ENCODE data around the gene FES. TPM values are rescaled to one million over a fixed set of nuclear protein-coding genes. Genes with fewer than 3 reads are reported as not detected.
A peak's percentile ranks its signal among the peaks of the same experiment; 100 is the strongest.

Gene FES
- total and polyA plus RNA-seq, 5 donors from 2014 or later = 0.13 to 3.8 (median 0.13) TPM; not detected in 2

DNA sequence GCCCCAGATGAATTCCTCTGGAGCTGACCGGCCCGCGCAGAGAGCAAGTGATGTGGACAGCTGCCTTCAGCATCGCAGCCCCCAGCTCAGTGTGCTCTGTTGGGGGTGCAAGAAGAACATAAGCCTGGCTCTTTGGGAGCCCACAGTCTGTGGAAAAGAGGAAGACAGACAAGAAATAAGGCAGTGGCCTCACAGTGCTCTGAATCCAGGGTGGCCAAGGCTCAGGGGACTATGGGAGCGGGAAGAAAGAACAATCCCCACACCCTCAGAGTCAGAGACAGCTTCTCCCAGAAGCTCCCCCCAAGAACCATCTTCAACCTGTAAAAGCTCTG is 48.3 kb downstream of the FES start:
- H3K4me1 Mint-ChIP-seq = peaks cover 11 to 66% (median 38%) of the 10 kb centered on the region in 4 donors
- no peak for DNase-seq
- Histone ChIP-seq H3K4me3 (ENCODE audit: low read depth, low read length) (no peak overlapping the region), H3K9me3 (ENCODE audit: control insufficient read depth in 2 of 2, low read length in 2 of 2) (no peaks in the 10 kb centered on the region), H3K36me3 (ENCODE audit: control insufficient read depth, insufficient read depth, low read length) (no peaks in the 10 kb centered on the region), H3K4me1 (ENCODE audit: control insufficient read depth, insufficient read depth, low read length, poor library complexity, severe bottlenecking) (peaks cover 58% of the 10 kb centered on the region), H3K27ac (ENCODE audit: insufficient read depth, low read length, poor library complexity, severe bottlenecking) (peak overlapping the region; percentile 93), H3K27me3 (ENCODE audit: control insufficient read depth, insufficient read depth, low read length) (no peaks in the 10 kb centered on the region)
- peak overlapping the region in 2 of 3 donors; percentile 65 to 99 for H3K27ac Mint-ChIP-seq
- peaks cover 8% of the 10 kb centered on the region for H3K36me3 Mint-ChIP-seq
- no peak for ATAC-seq (ENCODE audit: low read depth in 2 of 2)
- H3K27me3 Mint-ChIP-seq = no peaks in the 10 kb centered on the region
- no peaks in the 10 kb centered on the region for H3K9me3 Mint-ChIP-seq
- peak overlapping the region; percentile 88 to 99 (median 98) for H3K4me3 Mint-ChIP-seq

DNA sequence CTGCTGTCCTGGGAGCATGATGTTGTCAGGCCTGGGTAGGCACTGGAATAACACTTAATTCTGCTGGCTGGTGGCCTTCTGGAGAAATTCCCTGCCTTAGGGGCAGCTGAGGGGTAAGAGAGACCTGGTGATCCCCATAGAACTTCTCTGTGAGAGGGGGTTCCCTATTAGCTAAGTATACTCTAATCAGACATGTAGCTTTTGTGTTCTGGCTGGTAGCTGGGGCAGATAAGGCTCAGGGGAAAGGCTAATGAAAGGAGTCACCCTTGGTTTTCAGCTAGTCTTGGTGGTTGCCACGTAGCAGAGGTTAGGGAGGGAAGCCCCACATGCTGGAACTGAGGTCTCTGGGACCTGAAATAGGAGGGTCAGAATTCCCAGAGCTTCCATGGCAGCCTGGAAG is 49.0 kb downstream of the FES start:
- H3K27ac ChIP-seq (ENCODE audit: insufficient read depth, low read length, poor library complexity, severe bottlenecking) = peak overlapping the region; percentile 18
- no peaks in the 10 kb centered on the region for H3K9me3 ChIP-seq (ENCODE audit: control insufficient read depth in 2 of 2, low read length in 2 of 2)
- no peaks in the 10 kb centered on the region for H3K27me3 Mint-ChIP-seq
- H3K4me3 Mint-ChIP-seq = peak overlapping the region in 3 of 4 donors; percentile 59 to 88 (median 63)
- peaks cover 11 to 66% (median 37%) of the 10 kb centered on the region in 4 donors for H3K4me1 Mint-ChIP-seq
- H3K27me3 ChIP-seq (ENCODE audit: control insufficient read depth, insufficient read depth, low read length) = no peaks in the 10 kb centered on the region
- ATAC-seq (ENCODE audit: low read depth in 2 of 2) (no peak), DNase-seq (no peak)
- peaks cover 58% of the 10 kb centered on the region for H3K4me1 ChIP-seq (ENCODE audit: control insufficient read depth, insufficient read depth, low read length, poor library complexity, severe bottlenecking)
- peaks cover 3% of the 10 kb centered on the region for H3K36me3 ChIP-seq (ENCODE audit: control insufficient read depth, insufficient read depth, low read length)
- H3K36me3 Mint-ChIP-seq = peaks cover 10% of the 10 kb centered on the region
- H3K4me3 ChIP-seq (ENCODE audit: low read depth, low read length) = no peak overlapping the region
- no peaks in the 10 kb centered on the region for H3K9me3 Mint-ChIP-seq
- H3K27ac Mint-ChIP-seq = peak overlapping the region; percentile 41 to 69 (median 52)

- DNase-seq = peak; percentile 78 to 94 (median 83)
- H3K4me3 ChIP-seq (ENCODE audit: low read depth, low read length) = peak overlapping the region; percentile 84
- ATAC-seq (ENCODE audit: low read depth in 2 of 2) = peak; percentile 41 to 43
- peak overlapping the region; percentile 73 to 94 (median 90) for H3K4me3 Mint-ChIP-seq
- no peaks in the 10 kb centered on the region for H3K27me3 Mint-ChIP-seq
- H3K4me1 ChIP-seq (ENCODE audit: control insufficient read depth, insufficient read depth, low read length, poor library complexity, severe bottlenecking) = peaks cover 55% of the 10 kb centered on the region
- peaks cover 11% of the 10 kb centered on the region for H3K36me3 Mint-ChIP-seq
- H3K27ac ChIP-seq (ENCODE audit: insufficient read depth, low read length, poor library complexity, severe bottlenecking) = peak overlapping the region; percentile 79
- H3K9me3 ChIP-seq (ENCODE audit: control insufficient read depth in 2 of 2, low read length in 2 of 2) = no peaks in the 10 kb centered on the region
- peak overlapping the region; percentile 91 to 97 (median 93) for H3K27ac Mint-ChIP-seq
- H3K4me1 Mint-ChIP-seq = peaks cover 10 to 62% (median 33%) of the 10 kb centered on the region in 4 donors
- no peaks in the 10 kb centered on the region for H3K27me3 ChIP-seq (ENCODE audit: control insufficient read depth, insufficient read depth, low read length)
- no peaks in the 10 kb centered on the region for H3K9me3 Mint-ChIP-seq
- peaks cover 9% of the 10 kb centered on the region for H3K36me3 ChIP-seq (ENCODE audit: control insufficient read depth, insufficient read depth, low read length)
These were observed 50.1 kb downstream of the FES start for GRCh38 chr15:90934256-90934948.

DNA sequence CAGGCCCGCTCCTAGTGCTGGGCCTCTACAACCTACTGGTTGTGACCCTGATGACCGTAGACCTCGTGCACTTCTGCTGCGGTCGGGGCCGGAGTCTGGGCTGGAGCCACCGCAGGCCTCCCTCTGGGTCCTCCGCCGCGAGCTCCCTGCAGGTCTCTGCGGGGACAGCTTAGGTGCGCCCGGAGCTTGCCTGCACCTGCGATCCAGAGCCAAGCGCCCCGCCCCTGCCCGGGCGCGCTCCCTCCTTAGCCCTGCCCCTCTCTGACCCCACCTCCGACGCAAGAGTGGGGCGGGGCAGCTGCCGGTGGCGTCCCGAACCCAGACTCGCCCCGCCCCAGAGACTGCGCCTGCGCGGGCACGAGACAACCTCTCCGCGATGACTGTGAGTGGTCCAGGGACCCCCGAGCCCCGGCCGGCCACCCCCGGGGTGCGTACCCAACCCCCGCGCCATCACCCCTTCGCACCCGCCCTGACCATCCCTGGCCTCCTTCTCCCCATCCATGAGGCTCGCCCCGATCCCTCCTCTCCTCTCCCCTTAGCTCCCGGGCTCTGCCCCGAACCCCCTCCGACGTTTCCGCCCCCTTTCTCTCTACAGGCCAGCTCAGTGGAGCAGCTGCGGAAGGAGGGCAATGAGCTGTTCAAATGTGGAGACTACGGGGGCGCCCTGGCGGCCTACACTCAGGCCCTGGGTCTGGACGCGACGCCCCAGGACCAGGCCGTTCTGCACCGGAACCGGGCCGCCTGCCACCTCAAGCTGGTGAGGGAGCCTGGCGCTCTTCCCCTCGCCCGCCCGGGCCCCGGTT is 50.8 kb downstream of the FES start, which contains the start of gene UNC45A:
TSS of gene UNC45A (plus strand) at position 337 of the 803 bp plus-strand sequence. CDS start at position 377, 40 bp downstream.
- peak within 1 kb of the TSS; percentile 79 for H3K27ac ChIP-seq (ENCODE audit: insufficient read depth, low read length, poor library complexity, severe bottlenecking)
- peak; percentile 74 to 80 for ATAC-seq (ENCODE audit: low read depth in 2 of 2)
- peaks cover 16% of the 10 kb centered on the region for H3K36me3 ChIP-seq (ENCODE audit: control insufficient read depth, insufficient read depth, low read length)
- no peaks in the 10 kb centered on the region for H3K9me3 ChIP-seq (ENCODE audit: control insufficient read depth in 2 of 2, low read length in 2 of 2)
- Mint-ChIP-seq H3K4me1 (peaks cover 5 to 54% (median 28%) of the 10 kb centered on the region in 4 donors), H3K9me3 (no peaks in the 10 kb centered on the region), H3K27me3 (no peaks in the 10 kb centered on the region), H3K27ac (peak within 1 kb of the TSS; percentile 91 to 97 (median 93)), H3K36me3 (peaks cover 15% of the 10 kb centered on the region), H3K4me3 (peak within 1 kb of the TSS; percentile 73 to 94 (median 90))
- DNase-seq = peak; percentile 94 to 97 (median 96)
- H3K27me3 ChIP-seq (ENCODE audit: control insufficient read depth, insufficient read depth, low read length) = no peaks in the 10 kb centered on the region
- peak within 1 kb of the TSS; percentile 84 for H3K4me3 ChIP-seq (ENCODE audit: low read depth, low read length)
- H3K4me1 ChIP-seq (ENCODE audit: control insufficient read depth, insufficient read depth, low read length, poor library complexity, severe bottlenecking) = peaks cover 51% of the 10 kb centered on the region

GRCh38 chr15:90936823-90937222 is 52.5 kb downstream of the FES start:
- Mint-ChIP-seq H3K9me3 (no peaks in the 10 kb centered on the region), H3K27ac (peak overlapping the region in 2 of 3 donors; percentile 81 to 83), H3K4me1 (peaks cover under 1 to 37% (median 20%) of the 10 kb centered on the region in 4 donors), H3K27me3 (no peaks in the 10 kb centered on the region), H3K36me3 (peaks cover 25% of the 10 kb centered on the region), H3K4me3 (peak overlapping the region; percentile 73 to 94 (median 90))
- H3K27ac ChIP-seq (ENCODE audit: insufficient read depth, low read length, poor library complexity, severe bottlenecking) = no peak overlapping the region
- peaks cover 29% of the 10 kb centered on the region for H3K36me3 ChIP-seq (ENCODE audit: control insufficient read depth, insufficient read depth, low read length)
- no peaks in the 10 kb centered on the region for H3K27me3 ChIP-seq (ENCODE audit: control insufficient read depth, insufficient read depth, low read length)
- no peak for DNase-seq
- H3K4me1 ChIP-seq (ENCODE audit: control insufficient read depth, insufficient read depth, low read length, poor library complexity, severe bottlenecking) = peaks cover 35% of the 10 kb centered on the region
- H3K4me3 ChIP-seq (ENCODE audit: low read depth, low read length) = no peak overlapping the region
- H3K9me3 ChIP-seq (ENCODE audit: control insufficient read depth in 2 of 2, low read length in 2 of 2) = no peaks in the 10 kb centered on the region
- no peak for ATAC-seq (ENCODE audit: low read depth in 2 of 2)

DNA sequence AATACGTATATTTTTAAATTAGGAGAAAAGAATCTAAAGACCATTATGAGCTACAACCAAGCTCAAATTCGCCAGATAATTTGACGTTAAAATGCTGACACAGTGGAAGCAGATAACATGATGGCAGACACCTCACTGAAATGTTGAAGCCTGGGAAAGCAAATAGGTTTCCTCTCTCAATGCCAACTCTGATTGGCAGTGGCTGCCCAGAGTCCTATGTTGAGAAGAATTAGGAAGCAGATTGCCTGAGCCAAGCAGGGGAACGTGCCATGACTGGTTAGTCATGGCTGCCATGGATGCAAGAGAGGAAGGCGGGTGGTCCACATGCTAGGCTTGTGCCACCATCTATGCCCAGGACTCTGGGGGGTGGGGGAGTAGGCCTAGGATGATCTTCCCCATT is 54.0 kb downstream of the FES start:
- Mint-ChIP-seq H3K27ac (no peak overlapping the region), H3K9me3 (no peaks in the 10 kb centered on the region), H3K27me3 (no peaks in the 10 kb centered on the region), H3K4me1 (peaks cover 0 to 33% (median 17%) of the 10 kb centered on the region in 4 donors), H3K36me3 (peaks cover 29% of the 10 kb centered on the region), H3K4me3 (no peak overlapping the region)
- Histone ChIP-seq H3K27me3 (ENCODE audit: control insufficient read depth, insufficient read depth, low read length) (no peaks in the 10 kb centered on the region), H3K4me1 (ENCODE audit: control insufficient read depth, insufficient read depth, low read length, poor library complexity, severe bottlenecking) (peaks cover 27% of the 10 kb centered on the region), H3K9me3 (ENCODE audit: control insufficient read depth in 2 of 2, low read length in 2 of 2) (no peaks in the 10 kb centered on the region), H3K4me3 (ENCODE audit: low read depth, low read length) (no peak overlapping the region), H3K36me3 (ENCODE audit: control insufficient read depth, insufficient read depth, low read length) (peaks cover 43% of the 10 kb centered on the region), H3K27ac (ENCODE audit: insufficient read depth, low read length, poor library complexity, severe bottlenecking) (no peak overlapping the region)
- no peak for ATAC-seq (ENCODE audit: low read depth in 2 of 2)
- no peak for DNase-seq

GRCh38 chr15:90939756-90940155 is 55.5 kb downstream of the FES start:
- no peak overlapping the region for H3K4me3 ChIP-seq (ENCODE audit: low read depth, low read length)
- H3K27ac Mint-ChIP-seq = no peak overlapping the region
- H3K36me3 Mint-ChIP-seq = peaks cover 30% of the 10 kb centered on the region
- ATAC-seq (ENCODE audit: low read depth in 2 of 2) (no peak), DNase-seq (no peak)
- peaks cover 17% of the 10 kb centered on the region for H3K4me1 ChIP-seq (ENCODE audit: control insufficient read depth, insufficient read depth, low read length, poor library complexity, severe bottlenecking)
- H3K4me1 Mint-ChIP-seq = peaks cover 0 to 21% (median 10%) of the 10 kb centered on the region in 4 donors
- peaks cover 58% of the 10 kb centered on the region for H3K36me3 ChIP-seq (ENCODE audit: control insufficient read depth, insufficient read depth, low read length)
- no peak overlapping the region for H3K27ac ChIP-seq (ENCODE audit: insufficient read depth, low read length, poor library complexity, severe bottlenecking)
- H3K4me3 Mint-ChIP-seq = peak overlapping the region in 2 of 4 donors; percentile 44 to 47
- H3K27me3 Mint-ChIP-seq = no peaks in the 10 kb centered on the region
- no peaks in the 10 kb centered on the region for H3K9me3 ChIP-seq (ENCODE audit: control insufficient read depth in 2 of 2, low read length in 2 of 2)
- no peaks in the 10 kb centered on the region for H3K9me3 Mint-ChIP-seq
- no peaks in the 10 kb centered on the region for H3K27me3 ChIP-seq (ENCODE audit: control insufficient read depth, insufficient read depth, low read length)
